PFSK-1 (cell line): Measurements from ENCODE around the gene EXOC7.

Experiments used
- FOXP2 ChIP-seq: optimal IDR thresholded peaks from 2 replicates; pipeline ENCODE3; 2011; ENCODE audit warnings: borderline replicate concordance, control low read depth, inconsistent platforms; ENCODE audit not compliant: insufficient read depth; ENCODE audit errors: extremely low read length, extremely low read depth
- POLR2AphosphoS5 ChIP-seq: IDR thresholded peaks from 2 replicates; pipeline ENCODE4 v1.6.1; 2012; ENCODE audit warnings: low read depth, mild to moderate bottlenecking, control low read depth, low read length, moderate library complexity
- SIN3A ChIP-seq: IDR thresholded peaks from 2 replicates; pipeline ENCODE4 v1.6.1; 2012; ENCODE audit warnings: mild to moderate bottlenecking, low read length, moderate library complexity, borderline replicate concordance; ENCODE audit not compliant: insufficient read depth
- TAF1 ChIP-seq: IDR thresholded peaks from 2 replicates; pipeline ENCODE4 v1.6.1; 2012; ENCODE audit warnings: low read length, control low read depth, borderline replicate concordance; ENCODE audit not compliant: insufficient read depth

DNA sequence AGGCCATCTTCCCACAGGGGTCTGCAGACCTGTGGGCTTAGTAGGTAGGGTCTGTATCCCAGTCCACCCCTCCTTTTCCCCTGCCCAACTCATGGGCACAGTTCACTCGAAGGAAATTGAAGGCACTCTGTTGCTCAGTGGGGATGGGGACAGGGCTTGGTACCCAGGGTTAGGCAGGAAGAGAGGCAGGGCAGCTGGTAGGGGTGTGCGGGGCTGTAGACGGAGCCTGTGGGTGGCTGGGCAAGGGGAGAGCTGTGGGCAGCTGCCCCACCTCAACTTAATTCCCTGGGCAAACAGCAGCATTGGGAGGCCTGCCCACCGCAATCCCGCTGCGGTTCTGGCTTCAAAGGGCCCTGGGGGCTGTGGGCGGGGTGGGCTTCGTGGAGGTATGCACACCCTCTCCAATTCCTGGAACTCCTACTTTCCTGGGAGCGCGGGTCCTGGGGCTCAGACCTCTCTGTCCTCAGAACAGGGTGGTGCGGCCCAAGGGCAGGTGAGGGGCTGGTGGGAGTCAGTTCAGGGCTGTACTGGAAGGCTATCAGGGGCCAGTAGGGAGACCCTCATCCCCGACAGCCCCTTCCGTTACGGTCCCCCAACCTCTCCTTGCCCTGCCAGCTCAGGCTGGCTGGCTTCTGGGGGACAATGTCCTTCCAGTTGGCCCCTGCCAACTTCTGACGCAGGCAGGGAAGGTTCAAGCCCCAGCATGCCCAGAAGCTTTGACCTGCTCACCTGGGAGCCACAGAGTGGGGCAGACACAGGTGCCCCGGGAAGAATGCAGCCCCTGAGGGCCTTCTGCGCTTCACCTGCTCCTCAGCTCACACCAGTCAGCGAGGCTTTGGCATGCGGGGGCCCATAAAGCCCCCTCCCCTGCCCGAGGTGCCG, 28.3 kb upstream of the EXOC7 start:
- TF ChIP-seq POLR2AphosphoS5 (no peak), FOXP2 (no peak), TAF1 (no peak), SIN3A (no peak)
